Measurements from ENCODE around the gene WSCD2.

DNA sequence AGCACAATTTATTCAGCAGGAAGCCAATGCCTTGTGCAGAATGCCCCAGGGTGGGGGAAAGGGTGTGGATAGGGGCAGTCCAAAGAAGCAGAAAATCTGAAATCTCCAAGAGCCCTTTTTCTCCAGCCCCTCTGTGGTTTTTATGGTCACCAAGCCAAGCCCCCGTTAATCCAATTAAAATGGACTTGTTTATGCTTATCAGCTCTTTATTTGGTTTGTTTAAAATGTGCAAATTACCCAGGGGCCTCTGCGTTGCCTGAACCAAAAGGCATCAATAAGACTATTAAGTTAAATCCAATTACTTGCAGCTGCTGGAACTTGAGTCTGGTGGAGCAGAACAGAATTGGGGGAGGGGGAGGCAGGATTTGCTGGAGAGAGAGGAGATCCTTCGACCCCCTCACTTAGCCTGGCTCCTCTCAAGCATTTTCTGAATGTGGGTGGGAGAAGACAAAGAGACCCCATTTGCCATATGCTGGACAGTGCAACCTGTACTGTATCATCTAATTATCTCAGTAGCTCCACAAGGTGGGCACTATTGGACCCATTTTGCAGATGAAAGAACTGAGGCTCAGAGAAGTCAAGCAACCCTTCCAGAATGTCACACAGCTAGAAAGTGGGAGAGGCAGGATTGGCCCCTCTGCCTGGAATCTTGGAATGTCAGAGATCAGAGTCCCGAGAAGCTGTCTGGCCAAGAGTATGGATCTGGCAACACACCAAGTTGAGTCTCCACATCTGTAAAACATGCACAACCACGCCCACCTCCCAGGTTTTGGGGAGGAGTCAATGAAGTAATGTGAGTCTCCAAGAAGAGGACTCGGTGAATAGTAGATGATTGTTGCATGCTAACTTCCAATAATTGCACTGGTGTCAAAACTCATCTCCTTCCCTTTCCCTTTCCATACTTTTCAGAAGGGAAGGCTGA, 143.1 kb downstream of the WSCD2 start:
- no peak for TF ChIP-seq TCF12 (IDR thresholded peaks at IDR 0.05)
- TF ChIP-seq, protein P1, sequence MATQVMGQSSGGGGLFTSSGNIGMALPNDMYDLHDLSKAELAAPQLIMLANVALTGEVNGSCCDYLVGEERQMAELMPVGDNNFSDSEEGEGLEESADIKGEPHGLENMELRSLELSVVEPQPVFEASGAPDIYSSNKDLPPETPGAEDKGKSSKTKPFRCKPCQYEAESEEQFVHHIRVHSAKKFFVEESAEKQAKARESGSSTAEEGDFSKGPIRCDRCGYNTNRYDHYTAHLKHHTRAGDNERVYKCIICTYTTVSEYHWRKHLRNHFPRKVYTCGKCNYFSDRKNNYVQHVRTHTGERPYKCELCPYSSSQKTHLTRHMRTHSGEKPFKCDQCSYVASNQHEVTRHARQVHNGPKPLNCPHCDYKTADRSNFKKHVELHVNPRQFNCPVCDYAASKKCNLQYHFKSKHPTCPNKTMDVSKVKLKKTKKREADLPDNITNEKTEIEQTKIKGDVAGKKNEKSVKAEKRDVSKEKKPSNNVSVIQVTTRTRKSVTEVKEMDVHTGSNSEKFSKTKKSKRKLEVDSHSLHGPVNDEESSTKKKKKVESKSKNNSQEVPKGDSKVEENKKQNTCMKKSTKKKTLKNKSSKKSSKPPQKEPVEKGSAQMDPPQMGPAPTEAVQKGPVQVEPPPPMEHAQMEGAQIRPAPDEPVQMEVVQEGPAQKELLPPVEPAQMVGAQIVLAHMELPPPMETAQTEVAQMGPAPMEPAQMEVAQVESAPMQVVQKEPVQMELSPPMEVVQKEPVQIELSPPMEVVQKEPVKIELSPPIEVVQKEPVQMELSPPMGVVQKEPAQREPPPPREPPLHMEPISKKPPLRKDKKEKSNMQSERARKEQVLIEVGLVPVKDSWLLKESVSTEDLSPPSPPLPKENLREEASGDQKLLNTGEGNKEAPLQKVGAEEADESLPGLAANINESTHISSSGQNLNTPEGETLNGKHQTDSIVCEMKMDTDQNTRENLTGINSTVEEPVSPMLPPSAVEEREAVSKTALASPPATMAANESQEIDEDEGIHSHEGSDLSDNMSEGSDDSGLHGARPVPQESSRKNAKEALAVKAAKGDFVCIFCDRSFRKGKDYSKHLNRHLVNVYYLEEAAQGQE (IDR thresholded peaks at IDR 0.05; ENCODE audit: low read depth, low read length), result no peak

Data from SK-N-SH (cell line).